Activated gamma-delta T cell (primary cell): ENCODE measurements around the gene TMEM269.

Experiments used
- DNase-seq: peaks from one replicate; lab custom pipeline; 2025; lab: John Stamatoyannopoulos, UW

TMEM269 gene

GRCh38 chr1:42848823-42849537, 64.2 kb downstream of the TMEM269 start:
- DNase-seq: no peak

DNA sequence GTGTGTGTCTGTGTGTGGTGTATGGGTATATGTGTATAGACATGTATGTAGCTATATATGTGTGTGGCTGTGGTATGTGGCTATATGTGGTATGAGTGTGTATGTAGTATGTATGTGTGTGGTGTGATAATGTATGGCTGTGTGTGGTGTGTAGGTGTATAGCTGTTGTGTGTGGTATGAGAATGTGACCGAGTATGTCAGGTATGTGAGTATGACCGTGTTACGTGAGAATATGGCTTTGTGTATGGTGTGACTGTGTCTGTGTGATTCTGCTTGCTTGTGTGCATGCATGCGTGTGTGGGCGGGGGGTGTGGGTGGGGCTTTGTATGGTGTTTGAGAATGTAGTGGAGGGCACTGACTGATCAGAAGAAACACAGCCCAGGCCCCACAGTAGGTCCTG, 65.2 kb downstream of the TMEM269 start:
- no peak for DNase-seq
